CD14-positive monocyte (primary cell): ENCODE measurements around the gene ACKR4. TPM values are rescaled to one million over a fixed set of nuclear protein-coding genes. Genes with fewer than 3 reads are reported as not detected.
"Not testable (repeated sequence)": the region's sequence is repeated elsewhere in the genome, so short reads cannot be mapped to it uniquely, and the experiment has no call there.

Experiments
- DNase-seq, 3 donors: peaks; one replicate each; pipeline ENCODE4 v3.0.0-alpha.2; 2011 to 2022
- H2AFZ ChIP-seq: 2 replicates; pipeline ENCODE4 v1.6.0; 2012; ENCODE audit warnings: mild to moderate bottlenecking, low read depth, low read length, inconsistent platforms; ENCODE audit not compliant: insufficient read depth, poor library complexity, severe bottlenecking
- H3K27ac ChIP-seq, 2 donors: 1 replicate in 1 of 2; 2 replicates in 1 of 2; pipeline ENCODE4 v1.5.1; 2012 to 2013; ENCODE audit warnings: low read length in 2 of 2, control low read depth in 1 of 2, inconsistent platforms in 1 of 2, low read depth in 1 of 2, mild to moderate bottlenecking in 1 of 2
- H3K27me3 ChIP-seq, 2 donors: one replicate each; pipeline versions ENCODE4 v1.6.0 to v1.6.1; 2011 to 2013; ENCODE audit warnings: low read length in 2 of 2; ENCODE audit not compliant: control insufficient read depth in 2 of 2, insufficient read depth in 2 of 2
- H3K36me3 ChIP-seq, 2 donors: replicated peaks in 1 of 2; 1 replicate in 1 of 2; 2 replicates in 1 of 2; pipeline versions ENCODE4 v1.5.1 to v1.6.1; 2012 to 2013; ENCODE audit warnings: low read length in 2 of 2, control low read depth in 1 of 2, inconsistent platforms in 1 of 2, mild to moderate bottlenecking in 1 of 2; ENCODE audit not compliant: insufficient read depth in 2 of 2, control insufficient read depth in 1 of 2
- H3K4me1 ChIP-seq, 2 donors: 1 replicate in 1 of 2; 2 replicates in 1 of 2; pipeline versions ENCODE4 v1.5.1 to v1.6.1; 2012 to 2013; ENCODE audit warnings: low read length in 2 of 2, control low read depth in 1 of 2, inconsistent platforms in 1 of 2, mild to moderate bottlenecking in 1 of 2, moderate library complexity in 1 of 2; ENCODE audit not compliant: insufficient read depth in 2 of 2, control insufficient read depth in 1 of 2
- H3K4me2 ChIP-seq: replicated peaks from 2 replicates; pipeline ENCODE3; 2012; ENCODE audit warnings: low read length, moderate library complexity, mild to moderate bottlenecking; ENCODE audit not compliant: poor library complexity, severe bottlenecking; ENCODE audit errors: extremely low read depth
- H3K4me3 ChIP-seq, 3 experiments: fragments of 200-600 bp in 1 of 3; sonication (generic) in 1 of 3; replicated peaks in 1 of 3; 1 replicate in 2 of 3; 2 replicates in 1 of 3; pipeline ENCODE4 v1.5.1; 2011 to 2013; ENCODE audit warnings: low read length in 3 of 3, mild to moderate bottlenecking in 3 of 3, control low read depth in 2 of 3, low read depth in 2 of 3, inconsistent platforms in 1 of 3, moderate library complexity in 1 of 3
- H3K79me2 ChIP-seq: 2 replicates; pipeline ENCODE4 v1.6.0; 2012; ENCODE audit warnings: mild to moderate bottlenecking, control low read depth, inconsistent platforms, low read length, moderate library complexity; ENCODE audit not compliant: insufficient read depth
- H3K9ac ChIP-seq: 2 replicates; pipeline ENCODE4 v1.6.0; 2017; ENCODE audit warnings: low read length, mild to moderate bottlenecking; ENCODE audit not compliant: insufficient read depth, poor library complexity, severe bottlenecking
- H3K9me3 ChIP-seq, 2 donors: replicated peaks in 1 of 2; 1 replicate in 1 of 2; 2 replicates in 1 of 2; pipeline versions ENCODE4 v1.5.1 to v1.6.1; 2012 to 2013; ENCODE audit warnings: low read length in 2 of 2, control low read depth in 1 of 2; ENCODE audit not compliant: control insufficient read depth in 1 of 2, insufficient read depth in 1 of 2
- H4K20me1 ChIP-seq: 2 replicates; pipeline ENCODE4 v1.6.0; 2012; ENCODE audit warnings: mild to moderate bottlenecking, low read length, control low read depth, moderate library complexity; ENCODE audit not compliant: insufficient read depth
- H3K27ac Mint-ChIP-seq, 7 donors: one replicate each; pipeline ENCODE4 v1.8.0; 2020; ENCODE audit warnings: mild to moderate bottlenecking in 7 of 7, mixed read lengths in 7 of 7, moderate library complexity in 6 of 7, inconsistent platforms in 2 of 7
- H3K27me3 Mint-ChIP-seq, 3 donors: one replicate each; pipeline ENCODE4 v1.8.0; 2021 to 2022; ENCODE audit warnings: low read depth in 3 of 3, mild to moderate bottlenecking in 3 of 3, mixed read lengths in 3 of 3, moderate library complexity in 3 of 3, inconsistent platforms in 1 of 3
- H3K36me3 Mint-ChIP-seq, 2 donors: one replicate each; pipeline ENCODE4 v1.8.0; 2020; ENCODE audit warnings: mixed read lengths in 2 of 2, inconsistent platforms in 1 of 2, mild to moderate bottlenecking in 1 of 2
- H3K4me1 Mint-ChIP-seq: one replicate; pipeline ENCODE4 v1.8.0; 2020; ENCODE audit warnings: mild to moderate bottlenecking, mixed read lengths
- H3K4me3 Mint-ChIP-seq, 2 donors: one replicate each; pipeline ENCODE4 v1.8.0; 2020; ENCODE audit warnings: mild to moderate bottlenecking in 2 of 2, mixed read lengths in 2 of 2, moderate library complexity in 1 of 2
- H3K9me3 Mint-ChIP-seq, 7 donors: one replicate each; pipeline ENCODE4 v1.8.0; 2020 to 2022; ENCODE audit warnings: mixed read lengths in 7 of 7, mild to moderate bottlenecking in 6 of 7, moderate library complexity in 6 of 7, inconsistent platforms in 2 of 7
- WGBS: methylation state at CpG from one replicate; pipeline ENCODE4 v1.1.5; 2013; ENCODE audit warnings: missing lambda C conversion rate; ENCODE audit not compliant: insufficient coverage; 5-methylcytosine and 5-hydroxymethylcytosine counted together
- intact Hi-C, 2 donors: fragments of 100-400 bp; cut with micrococcal nuclease; formaldehyde crosslinking; loops; one replicate each; pipeline versions ENCODE4 v1.15.0 to v1.15.1; 2023
- polyA plus RNA-seq, 3 donors: library from polyadenylated mRNA; depleted of rRNA in 1 of 3; unstranded in 2 of 3; stranded (reverse) in 1 of 3; fragments of 300-500 nt in 2 of 3; fragments of >200 nt in 1 of 3; fragmentation: Illumina TruSeq in 2 of 3; gene quantifications; 1 replicate in 2 of 3; 2 replicates in 1 of 3; pipeline ENCODE4 v1.2.3, GENCODE V29; 2012 to 2021
- TF ChIP-seq, protein P1 (sequence below): fragments of 200-600 bp; IDR thresholded peaks from one replicate; pipeline ENCODE4 v1.8.0; 2022; ENCODE audit warnings: antibody characterized with exemption, mild to moderate bottlenecking

The ACKR4 gene
- polyA plus RNA-seq, 3 donors = 0.09 TPM; not detected in 2

DNA sequence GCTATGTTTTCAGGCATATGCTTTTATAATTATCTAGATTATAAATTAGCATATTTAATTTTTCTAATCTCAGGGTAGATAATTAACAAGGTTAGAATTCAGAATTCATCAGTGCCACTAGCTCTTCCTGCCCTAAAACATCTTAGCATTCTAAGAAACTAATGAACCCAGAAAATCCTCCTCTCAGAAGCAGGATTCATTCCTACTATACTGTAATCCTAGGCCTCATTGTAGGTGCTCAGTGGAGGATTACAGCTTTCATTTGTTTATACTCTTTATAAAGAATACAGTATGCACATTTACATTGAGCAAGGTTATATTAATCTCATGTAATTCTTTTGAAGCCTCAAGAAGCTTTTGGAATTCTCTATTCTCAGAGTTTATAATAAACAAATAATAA lies 41.6 kb downstream of the ACKR4 start:
- Histone ChIP-seq H3K27ac (no peak overlapping the region), H3K79me2 (no peaks in the 10 kb centered on the region), H3K27me3 (no peaks in the 10 kb centered on the region), H3K9me3 (no peaks in the 10 kb centered on the region), H3K4me2 (no peak overlapping the region), H3K4me3 (no peak overlapping the region), H3K9ac (no peak overlapping the region), H3K36me3 (peaks cover 4 to 27% of the 10 kb centered on the region in 2 donors), H2AFZ (no peak overlapping the region), H3K4me1 (no peaks in the 10 kb centered on the region), H4K20me1 (no peaks in the 10 kb centered on the region)
- Mint-ChIP-seq H3K27ac (no peak overlapping the region), H3K36me3 (peaks cover 13 to 28% of the 10 kb centered on the region in 2 donors), H3K4me3 (no peak overlapping the region), H3K27me3 (peaks cover 0 to 1% (median 0%) of the 10 kb centered on the region in 3 donors), H3K9me3 (peaks cover 0 to 2% (median 0%) of the 10 kb centered on the region in 7 donors), H3K4me1 (peaks cover 8% of the 10 kb centered on the region)
- DNase-seq = no peak
- TF ChIP-seq, protein P1, sequence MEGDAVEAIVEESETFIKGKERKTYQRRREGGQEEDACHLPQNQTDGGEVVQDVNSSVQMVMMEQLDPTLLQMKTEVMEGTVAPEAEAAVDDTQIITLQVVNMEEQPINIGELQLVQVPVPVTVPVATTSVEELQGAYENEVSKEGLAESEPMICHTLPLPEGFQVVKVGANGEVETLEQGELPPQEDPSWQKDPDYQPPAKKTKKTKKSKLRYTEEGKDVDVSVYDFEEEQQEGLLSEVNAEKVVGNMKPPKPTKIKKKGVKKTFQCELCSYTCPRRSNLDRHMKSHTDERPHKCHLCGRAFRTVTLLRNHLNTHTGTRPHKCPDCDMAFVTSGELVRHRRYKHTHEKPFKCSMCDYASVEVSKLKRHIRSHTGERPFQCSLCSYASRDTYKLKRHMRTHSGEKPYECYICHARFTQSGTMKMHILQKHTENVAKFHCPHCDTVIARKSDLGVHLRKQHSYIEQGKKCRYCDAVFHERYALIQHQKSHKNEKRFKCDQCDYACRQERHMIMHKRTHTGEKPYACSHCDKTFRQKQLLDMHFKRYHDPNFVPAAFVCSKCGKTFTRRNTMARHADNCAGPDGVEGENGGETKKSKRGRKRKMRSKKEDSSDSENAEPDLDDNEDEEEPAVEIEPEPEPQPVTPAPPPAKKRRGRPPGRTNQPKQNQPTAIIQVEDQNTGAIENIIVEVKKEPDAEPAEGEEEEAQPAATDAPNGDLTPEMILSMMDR = no peak
- intact Hi-C loops = no loop called here

DNA sequence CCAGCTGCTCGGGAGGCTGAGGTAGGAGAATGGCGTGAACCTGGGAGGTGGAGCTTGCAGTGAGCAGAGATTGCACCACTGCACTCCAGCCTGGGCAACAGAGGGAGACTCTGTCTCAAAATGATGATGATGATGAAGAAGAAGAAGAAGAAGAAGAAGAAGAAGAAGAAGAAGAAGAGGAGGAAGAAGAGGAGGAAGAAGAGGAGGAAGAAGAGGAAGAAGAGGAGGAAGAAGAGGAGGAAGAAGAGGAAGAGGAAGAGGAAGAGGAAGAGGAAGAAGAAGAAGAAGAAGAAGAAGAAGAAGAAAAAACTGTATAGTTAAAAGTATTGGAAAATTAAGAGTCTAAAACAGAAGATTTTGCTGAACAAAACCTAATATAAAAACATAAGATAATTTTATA lies 44.4 kb downstream of the ACKR4 start:
- H3K27me3 ChIP-seq, H3K27me3 Mint-ChIP-seq, H3K9ac ChIP-seq, H3K4me1 Mint-ChIP-seq, H3K4me2 ChIP-seq, H2AFZ ChIP-seq, H3K9me3 ChIP-seq, DNase-seq, H4K20me1 ChIP-seq, H3K79me2 ChIP-seq, intact Hi-C loops, H3K27ac ChIP-seq, H3K4me3 Mint-ChIP-seq, H3K4me3 ChIP-seq, H3K4me1 ChIP-seq, H3K9me3 Mint-ChIP-seq: not testable (repeated sequence)
- Mint-ChIP-seq H3K36me3 (peaks cover 11 to 25% of the 10 kb centered on the region in 2 donors), H3K27ac (peak overlapping the region in 4 of 7 donors; percentile 24 to 77 (median 48))
- peaks cover 4 to 27% of the 10 kb centered on the region in 2 donors for H3K36me3 ChIP-seq
- WGBS = 60% methylated on average over 1 of the region's 2 CpGs
